MM.1S (cell line): ENCODE data around the gene IFT122.

ENCODE experiments used
- CTCF ChIP-seq: fragments of 300-600 bp; sonication (generic); IDR thresholded peaks from 2 replicates; pipeline ENCODE4 v1.5.1; 2016; ENCODE audit warnings: antibody characterized with exemption, low read length, mixed read lengths
- EZH2 ChIP-seq: fragments of 300-600 bp; sonication (generic); optimal IDR thresholded peaks from 2 replicates; pipeline ENCODE3; 2017; ENCODE audit warnings: low read depth, mild to moderate bottlenecking, antibody characterized with exemption, low read length, mixed read lengths
- EZH2phosphoT487 ChIP-seq: fragments of 300-600 bp; sonication (generic); IDR thresholded peaks from 2 replicates; pipeline ENCODE4 v1.6.1; 2018; ENCODE audit warnings: antibody characterized with exemption, low read length

GRCh38 chr3:129501630-129502029 lies 61.6 kb downstream of the IFT122 start:
- TF ChIP-seq CTCF: no peak
- TF ChIP-seq EZH2: no peak
- TF ChIP-seq EZH2phosphoT487: no peak
